ENCODE data around the gene RGL2.

Gene RGL2

DNA sequence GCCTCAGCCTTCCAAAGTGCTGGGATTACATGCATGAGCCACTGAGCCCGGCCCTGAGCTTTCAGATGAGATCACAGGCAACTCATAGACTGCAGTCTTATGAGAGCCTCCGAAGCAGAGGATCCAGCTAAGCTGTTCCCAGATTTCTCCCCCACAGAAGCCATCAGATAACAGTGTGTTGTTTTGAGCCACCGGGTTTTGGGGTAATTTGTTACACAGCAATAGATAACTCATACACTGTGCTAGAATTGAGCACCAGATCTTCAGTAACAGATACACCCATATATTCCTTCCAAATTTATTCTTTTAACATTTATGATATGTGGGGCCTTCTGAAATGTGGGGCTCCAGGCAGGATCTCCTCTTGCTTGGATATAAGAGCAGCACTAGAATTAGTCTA, 37.8 kb upstream of the RGL2 start:
- TF ChIP-seq, protein P1, sequence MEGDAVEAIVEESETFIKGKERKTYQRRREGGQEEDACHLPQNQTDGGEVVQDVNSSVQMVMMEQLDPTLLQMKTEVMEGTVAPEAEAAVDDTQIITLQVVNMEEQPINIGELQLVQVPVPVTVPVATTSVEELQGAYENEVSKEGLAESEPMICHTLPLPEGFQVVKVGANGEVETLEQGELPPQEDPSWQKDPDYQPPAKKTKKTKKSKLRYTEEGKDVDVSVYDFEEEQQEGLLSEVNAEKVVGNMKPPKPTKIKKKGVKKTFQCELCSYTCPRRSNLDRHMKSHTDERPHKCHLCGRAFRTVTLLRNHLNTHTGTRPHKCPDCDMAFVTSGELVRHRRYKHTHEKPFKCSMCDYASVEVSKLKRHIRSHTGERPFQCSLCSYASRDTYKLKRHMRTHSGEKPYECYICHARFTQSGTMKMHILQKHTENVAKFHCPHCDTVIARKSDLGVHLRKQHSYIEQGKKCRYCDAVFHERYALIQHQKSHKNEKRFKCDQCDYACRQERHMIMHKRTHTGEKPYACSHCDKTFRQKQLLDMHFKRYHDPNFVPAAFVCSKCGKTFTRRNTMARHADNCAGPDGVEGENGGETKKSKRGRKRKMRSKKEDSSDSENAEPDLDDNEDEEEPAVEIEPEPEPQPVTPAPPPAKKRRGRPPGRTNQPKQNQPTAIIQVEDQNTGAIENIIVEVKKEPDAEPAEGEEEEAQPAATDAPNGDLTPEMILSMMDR (IDR thresholded peaks at IDR 0.05; ENCODE audit: insufficient read depth, low read depth, low read length, missing control alignments), result no peak
- H3K4me3 ChIP-seq (ENCODE audit: low read depth, low read length), result no peak overlapping the region
- no peak for DNase-seq (ENCODE audit: low read depth)

DNA sequence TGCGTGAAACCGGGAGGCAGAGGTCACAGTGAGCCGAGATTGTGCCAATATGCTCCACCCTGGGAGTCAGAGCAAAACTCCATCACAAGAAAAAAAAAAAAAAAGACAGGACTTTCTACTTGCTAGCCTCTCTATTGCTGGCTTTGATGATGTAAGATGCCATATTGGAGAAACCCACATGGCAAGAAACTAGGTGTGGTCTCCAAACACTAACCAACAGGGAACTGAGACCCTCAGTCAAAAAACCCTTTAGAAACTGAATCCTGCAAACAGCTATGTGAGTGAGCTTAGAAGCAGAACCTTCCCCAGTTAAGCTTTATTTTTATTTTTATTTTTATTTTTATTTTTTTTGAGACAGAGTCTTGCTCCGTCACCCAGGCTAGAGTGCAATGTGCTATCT, 37.2 kb upstream of the RGL2 start:
- no peak overlapping the region for H3K4me3 ChIP-seq (ENCODE audit: low read depth, low read length)
- TF ChIP-seq, protein P1 (IDR thresholded peaks at IDR 0.05; ENCODE audit: insufficient read depth, low read depth, low read length, missing control alignments), result no peak
- DNase-seq (ENCODE audit: low read depth), result peak; percentile 53

DNA sequence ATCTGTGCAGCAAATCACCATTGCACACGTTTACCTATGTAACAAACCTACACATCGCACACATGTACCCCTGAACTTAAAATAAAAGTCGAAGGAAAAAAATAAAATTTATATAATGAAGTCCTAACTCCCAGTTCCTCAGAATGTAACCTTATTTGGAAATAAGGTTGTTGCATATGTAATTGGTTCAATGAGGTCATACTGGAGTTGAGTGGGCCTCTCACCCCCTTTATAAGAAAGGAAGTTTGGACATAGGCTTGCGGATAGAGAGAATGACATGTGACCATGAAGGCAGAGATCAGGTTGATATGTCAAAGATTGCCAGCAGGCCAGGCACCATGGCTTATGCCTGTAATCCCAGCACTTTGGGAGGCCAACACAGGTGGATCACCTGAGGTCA, 34.9 kb upstream of the RGL2 start:
- TF ChIP-seq, protein P1 (IDR thresholded peaks at IDR 0.05; ENCODE audit: insufficient read depth, low read depth, low read length, missing control alignments), result no peak
- no peak overlapping the region for H3K4me3 ChIP-seq (ENCODE audit: low read depth, low read length)
- no peak for DNase-seq (ENCODE audit: low read depth)

DNA sequence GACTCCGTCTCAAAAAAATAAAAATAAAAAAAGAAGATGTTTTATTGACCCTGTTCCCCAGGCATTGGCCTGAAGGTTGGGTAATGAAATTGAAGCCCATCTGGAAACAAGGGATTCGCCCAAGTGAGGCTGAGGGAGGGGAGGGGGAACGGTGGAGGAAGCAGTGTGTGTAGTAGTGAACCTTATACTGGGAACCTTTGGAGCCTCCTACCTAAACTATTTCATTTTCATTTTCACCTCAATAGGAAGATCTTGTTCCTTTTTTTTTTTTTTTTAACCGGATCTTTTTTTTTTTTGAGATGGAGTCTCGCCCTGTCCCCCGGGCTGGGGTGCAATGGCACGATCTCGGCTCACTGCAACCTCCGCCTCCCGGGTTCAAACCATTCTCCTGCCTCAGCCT, 32.0 kb upstream of the RGL2 start:
- no peak for DNase-seq (ENCODE audit: low read depth)
- TF ChIP-seq, protein P1 (IDR thresholded peaks at IDR 0.05; ENCODE audit: insufficient read depth, low read depth, low read length, missing control alignments), result no peak
- H3K4me3 ChIP-seq (ENCODE audit: low read depth, low read length), result no peak overlapping the region

DNA sequence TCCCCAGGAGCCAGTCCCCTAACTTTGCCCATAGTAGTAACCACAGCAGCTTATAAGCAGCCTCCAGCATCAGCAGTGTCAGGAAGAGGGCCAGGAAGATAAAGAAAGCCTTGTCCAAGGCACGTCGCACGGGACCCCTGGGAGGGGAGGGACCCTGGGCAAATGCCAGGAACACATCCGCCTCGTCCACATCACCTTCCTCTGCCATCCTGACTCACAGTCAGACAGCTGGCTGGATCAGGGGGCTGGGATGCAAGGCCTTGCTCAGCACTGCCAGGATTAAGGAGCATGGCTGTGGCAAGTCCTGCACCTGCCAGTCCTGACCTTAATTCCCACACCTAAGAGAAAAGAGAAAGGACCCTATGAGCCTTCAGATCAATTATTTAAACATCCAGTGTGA, 30.3 kb upstream of the RGL2 start:
- TF ChIP-seq, protein P1 (IDR thresholded peaks at IDR 0.05; ENCODE audit: insufficient read depth, low read depth, low read length, missing control alignments), result no peak
- DNase-seq (ENCODE audit: low read depth), result no peak
- no peak overlapping the region for H3K4me3 ChIP-seq (ENCODE audit: low read depth, low read length)

DNA sequence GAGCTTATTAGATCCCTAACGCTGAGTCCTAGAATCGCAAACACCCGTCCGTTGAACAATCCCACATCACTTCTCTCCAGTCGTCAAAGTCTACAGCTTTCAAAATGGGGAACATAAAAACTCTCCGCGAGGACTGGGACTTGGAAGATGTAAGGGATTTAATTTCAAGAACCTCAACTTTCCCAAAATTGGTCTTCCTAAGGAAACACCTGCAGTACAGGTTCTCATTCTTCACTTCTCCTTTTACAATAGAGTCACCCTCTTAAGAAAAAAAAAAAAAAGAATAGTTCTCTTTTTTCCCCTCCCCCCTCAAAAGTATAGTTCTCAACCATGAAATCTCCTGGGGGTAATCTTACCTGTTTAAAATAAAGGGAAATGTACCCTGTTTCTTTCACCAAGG, 25.4 kb upstream of the RGL2 start:
- peak overlapping the region; percentile 65 for H3K4me3 ChIP-seq (ENCODE audit: low read depth, low read length)
- DNase-seq (ENCODE audit: low read depth), result peak; percentile 40
- TF ChIP-seq, protein P1 (IDR thresholded peaks at IDR 0.05; ENCODE audit: insufficient read depth, low read depth, low read length, missing control alignments), result no peak

DNA sequence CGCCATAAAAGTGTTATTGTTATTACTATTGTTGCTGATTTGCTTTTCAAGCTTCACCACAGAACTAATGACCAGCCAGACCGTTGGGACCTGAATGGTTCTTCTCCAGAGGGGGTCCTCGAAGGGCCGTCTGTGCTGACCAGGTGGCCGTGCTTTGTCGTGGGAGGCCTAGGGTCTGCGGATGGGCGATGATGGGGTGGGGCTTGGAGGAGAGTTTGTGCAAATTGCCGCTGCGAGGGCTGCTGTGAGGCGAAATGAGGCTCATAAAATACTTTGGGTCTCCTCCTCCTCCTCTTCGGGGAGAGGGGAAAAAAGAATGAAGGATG, 24.8 kb upstream of the RGL2 start:
- TF ChIP-seq, protein P1 (IDR thresholded peaks at IDR 0.05; ENCODE audit: insufficient read depth, low read depth, low read length, missing control alignments), result no peak
- peak overlapping the region; percentile 65 for H3K4me3 ChIP-seq (ENCODE audit: low read depth, low read length)
- DNase-seq (ENCODE audit: low read depth), result no peak

Data from GM12865 (cell line).